GM21526 (cell line): Measurements from ENCODE around the gene DOCK4.

Experiments
- ATAC-seq: cut with Tn5 transposase; IDR thresholded peaks from one replicate; pipeline ENCODE4 v1.9.1; 2021; ENCODE audit warnings: moderate library complexity; ENCODE audit not compliant: unreplicated experiment, low FRiP score

The DOCK4 gene

GRCh38 chr7:112118581-112119566, 87.3 kb downstream of the DOCK4 start:
- ATAC-seq, result no peak

- no peak for ATAC-seq
Measured at GRCh38 chr7:112116894-112117293, 89.3 kb downstream of the DOCK4 start.

DNA sequence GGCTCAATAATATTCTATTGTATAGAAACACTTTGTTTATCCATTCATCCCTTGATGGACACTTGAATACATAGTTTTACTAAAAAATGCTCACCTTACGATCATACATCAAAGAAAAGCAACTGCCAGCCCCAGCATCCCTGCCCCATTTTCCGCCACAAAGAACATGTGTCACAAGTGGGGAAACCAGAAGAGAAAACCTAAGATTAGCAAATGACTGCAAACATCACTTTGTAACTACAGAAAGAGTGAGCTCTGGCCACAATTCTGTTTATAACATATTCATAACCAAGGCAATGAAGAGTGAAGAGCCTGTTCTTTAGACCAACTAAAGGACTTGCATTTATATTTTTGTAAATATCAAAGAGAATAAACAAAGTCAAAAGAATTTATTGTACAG, 89.8 kb downstream of the DOCK4 start:
- ATAC-seq, result no peak

GRCh38 chr7:112115880-112116279, 90.3 kb downstream of the DOCK4 start:
- no peak for ATAC-seq

- no peak for ATAC-seq
Measured at GRCh38 chr7:112113913-112114575, 92.2 kb downstream of the DOCK4 start.

GRCh38 chr7:112112822-112113255, 93.4 kb downstream of the DOCK4 start:
- no peak for ATAC-seq

GRCh38 chr7:112110651-112111050, 95.5 kb downstream of the DOCK4 start:
- no peak for ATAC-seq

GRCh38 chr7:112110175-112110574, 96.0 kb downstream of the DOCK4 start:
- no peak for ATAC-seq

GRCh38 chr7:112108981-112109380, 97.2 kb downstream of the DOCK4 start:
- no peak for ATAC-seq

DNA sequence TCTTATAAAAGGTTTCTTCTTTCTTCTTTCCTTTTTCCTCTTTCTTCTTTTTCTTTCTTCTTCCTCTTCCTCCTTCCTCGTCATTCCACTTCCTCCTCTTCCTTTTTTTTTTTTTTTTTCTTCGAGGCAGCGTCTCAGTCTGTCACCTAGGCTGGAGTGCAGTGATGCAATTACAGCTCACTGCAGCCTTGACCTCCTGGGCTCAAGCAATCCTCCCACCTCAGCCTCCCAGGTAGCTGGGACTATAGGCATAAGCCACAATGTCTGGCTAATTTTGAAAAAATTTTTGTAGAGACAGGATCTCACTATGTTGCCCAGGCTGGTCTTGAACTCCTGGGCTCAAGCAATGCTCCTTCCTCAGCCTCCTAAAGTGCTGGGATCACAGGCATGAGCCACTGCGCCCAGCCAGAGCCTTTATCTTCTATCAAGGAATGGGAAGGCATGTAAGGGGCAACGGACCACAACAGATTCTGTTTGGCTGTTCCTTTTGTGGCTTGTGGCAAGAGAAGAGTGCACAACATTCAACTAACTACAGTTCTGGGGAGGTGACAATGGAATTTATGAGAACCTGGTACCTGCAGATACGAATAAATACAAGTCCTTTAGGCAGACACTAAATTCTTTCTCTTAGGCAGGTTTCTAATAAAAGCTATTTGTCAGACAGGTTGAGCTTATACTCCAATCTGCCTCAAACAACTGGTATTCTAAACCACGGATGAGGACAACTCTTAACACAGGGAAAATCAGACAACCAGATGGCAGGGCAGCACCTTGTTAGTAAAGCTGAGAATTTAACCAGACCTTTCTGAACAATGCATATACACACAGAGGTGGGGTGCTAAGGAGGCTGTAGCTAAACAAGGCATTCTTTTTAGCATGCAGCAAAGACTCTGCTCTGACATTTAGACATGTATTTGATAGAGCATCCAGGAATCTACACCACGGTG, 100.3 kb downstream of the DOCK4 start:
- no peak for ATAC-seq

GRCh38 chr7:112104120-112104519, 102.1 kb downstream of the DOCK4 start:
- ATAC-seq, result no peak

DNA sequence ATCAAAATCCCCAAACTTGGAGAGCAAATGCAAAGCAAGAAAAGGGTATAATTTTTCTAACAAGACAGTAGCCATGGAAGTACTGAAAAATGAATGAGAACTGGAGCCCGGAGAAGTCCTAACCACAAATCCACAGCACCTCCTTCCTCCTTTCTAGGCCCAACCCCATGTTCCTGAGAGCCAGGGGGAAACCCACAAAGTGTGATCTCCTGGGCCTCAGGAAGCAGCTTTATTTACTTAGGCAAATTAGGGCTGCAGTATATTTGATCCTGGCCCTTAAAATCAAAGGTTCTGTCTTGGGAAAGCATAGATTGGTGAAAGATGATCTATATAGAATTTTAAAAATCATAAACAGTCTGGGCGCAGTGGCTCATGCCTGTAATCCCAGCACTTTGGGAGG, 103.0 kb downstream of the DOCK4 start:
- no peak for ATAC-seq

- ATAC-seq, result no peak
Measured at GRCh38 chr7:112101201-112101846, 104.9 kb downstream of the DOCK4 start.

GRCh38 chr7:112097524-112097923, 108.7 kb downstream of the DOCK4 start:
- ATAC-seq, result no peak

DNA sequence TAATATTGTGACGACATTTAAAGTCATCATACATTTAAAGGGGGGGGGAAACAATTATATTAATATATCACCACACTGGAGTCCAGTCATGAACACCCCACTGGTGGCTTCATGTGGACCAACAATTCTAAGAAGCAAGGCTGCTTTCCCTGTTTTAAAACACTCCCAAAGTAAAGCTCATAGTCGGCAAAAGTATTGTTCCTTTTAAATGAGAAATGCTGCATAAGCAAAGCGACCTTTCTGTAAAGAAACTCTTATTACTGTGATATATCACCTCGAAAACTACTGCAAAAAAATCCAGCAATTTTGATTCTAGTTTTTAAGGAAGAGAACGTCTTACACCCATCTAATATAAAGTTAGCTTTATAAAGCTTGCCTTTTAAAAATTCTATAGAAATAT, 112.8 kb downstream of the DOCK4 start:
- ATAC-seq, result no peak

GRCh38 chr7:112092709-112093395, 113.3 kb downstream of the DOCK4 start:
- ATAC-seq, result no peak

- ATAC-seq, result no peak
Measured at GRCh38 chr7:112092306-112092705, 113.9 kb downstream of the DOCK4 start.

GRCh38 chr7:112091768-112092167, 114.4 kb downstream of the DOCK4 start:
- no peak for ATAC-seq

DNA sequence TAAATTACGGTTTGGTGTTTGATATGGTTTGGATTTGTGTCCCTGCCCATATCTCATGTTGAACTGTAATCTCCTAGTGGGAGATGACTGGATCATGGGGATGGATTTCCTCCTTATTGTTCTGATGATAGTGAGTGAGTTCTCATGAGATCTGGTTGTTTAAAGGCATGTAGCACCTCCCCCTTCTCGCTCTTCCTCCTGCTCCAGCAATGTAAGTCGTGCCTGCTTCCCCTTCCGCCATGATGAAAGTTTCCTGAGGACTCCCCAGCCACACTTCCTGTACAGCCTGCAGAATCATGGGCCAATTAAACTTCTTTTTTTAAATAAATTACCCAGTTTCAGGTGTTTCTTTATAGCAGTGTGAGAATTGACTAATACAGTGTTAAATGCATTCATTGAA, 116.6 kb downstream of the DOCK4 start:
- ATAC-seq, result no peak
